ENCODE data around the gene PPP1R37.

PPP1R37 gene

DNA sequence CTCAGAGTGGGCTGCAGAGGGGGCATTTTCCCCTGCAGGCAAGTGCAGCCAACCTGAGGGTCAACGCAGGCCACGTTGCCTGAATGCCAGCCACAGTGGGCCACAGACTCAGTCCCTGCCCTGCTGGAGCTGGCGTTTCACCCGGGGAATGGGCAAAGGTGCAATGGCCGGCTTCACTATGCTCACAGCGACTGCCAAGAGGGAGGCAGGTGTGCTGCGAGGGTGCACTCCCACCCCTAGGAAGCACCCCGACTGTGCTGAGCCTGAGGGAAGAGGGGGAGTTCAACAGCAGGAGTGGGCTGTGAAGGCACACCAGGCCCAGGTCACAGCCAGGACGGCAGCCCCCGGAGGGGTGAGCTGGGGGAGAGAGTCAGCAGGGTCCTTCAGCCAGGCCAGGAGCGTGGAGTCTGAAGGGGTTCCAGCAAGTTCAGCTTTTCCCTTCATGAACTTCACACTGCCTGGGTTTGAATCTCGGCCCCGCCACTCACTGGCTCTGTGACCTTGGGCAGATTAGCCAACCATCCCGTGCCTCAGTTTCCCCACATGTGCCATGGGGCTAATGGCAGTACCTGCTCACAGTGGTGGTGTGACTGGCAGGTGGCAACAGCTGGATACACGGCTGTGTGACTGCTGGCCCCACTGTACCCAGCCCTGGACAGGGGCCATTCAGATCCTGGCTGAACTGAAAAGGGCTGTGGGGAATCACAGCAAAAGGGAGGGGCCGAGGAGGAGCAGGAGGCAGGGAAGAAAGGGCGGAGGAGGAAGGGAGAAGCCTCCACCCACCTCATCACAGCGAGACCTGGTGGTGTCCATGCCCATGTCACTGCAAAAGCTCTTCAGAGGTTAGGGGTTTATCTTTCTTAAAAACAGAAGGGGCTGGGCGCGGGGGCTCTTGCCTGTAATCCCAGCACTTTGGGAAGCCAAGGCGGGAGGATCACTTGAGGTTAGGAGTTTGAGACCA lies 77.4 kb downstream of the PPP1R37 start:
- DNase-seq (ENCODE audit: low read depth), result no peak

DNA sequence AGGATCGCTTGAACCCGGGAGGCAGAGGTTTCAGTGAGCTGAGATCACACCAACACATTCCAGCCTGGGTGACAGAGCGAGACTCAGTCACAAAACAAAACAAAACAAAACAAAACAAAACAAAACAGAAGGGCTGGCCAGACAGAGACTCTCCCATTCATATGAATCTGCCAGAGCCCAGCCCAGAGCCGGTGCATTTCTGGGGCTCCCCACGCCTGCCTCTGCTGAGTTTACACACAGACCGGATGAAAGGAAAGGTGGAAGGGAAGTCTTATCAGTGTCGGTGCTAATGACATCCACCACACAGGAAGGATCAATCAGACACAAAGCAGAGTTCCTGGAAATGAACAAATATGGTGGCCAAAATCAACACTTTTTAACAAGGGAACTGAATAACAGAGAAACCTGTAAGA lies 78.2 kb downstream of the PPP1R37 start:
- no peak for DNase-seq (ENCODE audit: low read depth)

DNA sequence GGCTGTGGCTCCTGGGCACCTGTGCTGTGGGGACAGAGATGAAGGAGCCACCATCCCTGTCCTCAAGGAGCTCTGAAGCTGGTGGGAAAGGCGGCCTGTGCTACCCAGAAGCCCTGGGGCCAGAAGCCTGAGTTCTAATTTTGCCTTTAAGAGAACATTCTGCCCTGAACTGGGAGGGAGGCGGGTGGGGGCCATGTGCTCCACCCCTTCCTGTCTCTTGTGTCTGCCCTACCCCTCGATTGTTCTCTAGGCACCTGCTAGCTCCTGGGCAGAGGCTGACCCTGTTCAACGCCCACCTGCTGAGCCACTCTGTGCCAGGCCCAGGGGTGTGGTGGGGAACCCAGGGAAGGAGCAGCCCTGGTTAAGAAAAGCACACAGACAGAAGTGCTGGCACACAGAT lies 79.2 kb downstream of the PPP1R37 start:
- no peak for DNase-seq (ENCODE audit: low read depth)

DNA sequence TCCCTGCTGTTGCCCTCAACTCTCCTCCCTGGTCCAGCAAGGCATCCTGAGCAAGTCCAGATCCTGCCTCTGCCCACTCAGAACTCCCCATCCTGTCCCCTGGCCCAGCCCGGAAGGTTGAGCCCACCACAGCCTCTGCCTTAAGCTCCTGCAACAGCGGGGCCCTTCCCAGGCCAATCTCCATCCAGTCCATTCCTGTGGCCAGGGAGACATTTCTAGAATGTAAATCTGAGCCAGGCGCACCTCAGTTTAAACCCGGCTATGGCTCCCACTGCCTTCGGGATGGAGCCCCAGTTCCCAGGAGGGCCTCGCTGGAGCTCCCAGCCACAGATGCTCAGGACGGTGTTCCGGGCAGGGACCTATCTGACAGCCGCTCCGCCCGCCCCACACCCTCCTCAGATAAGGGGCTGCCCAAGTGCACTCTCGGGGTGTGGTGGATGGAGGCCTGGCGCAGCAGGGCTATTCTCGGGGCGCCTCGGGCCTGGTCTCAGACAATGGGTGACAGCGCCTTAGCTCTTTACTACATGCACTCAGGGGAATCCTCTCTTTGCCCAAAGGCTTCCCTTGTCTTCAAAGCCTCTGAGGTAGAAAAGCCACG lies 79.7 kb downstream of the PPP1R37 start:
- no peak for DNase-seq (ENCODE audit: low read depth)

DNA sequence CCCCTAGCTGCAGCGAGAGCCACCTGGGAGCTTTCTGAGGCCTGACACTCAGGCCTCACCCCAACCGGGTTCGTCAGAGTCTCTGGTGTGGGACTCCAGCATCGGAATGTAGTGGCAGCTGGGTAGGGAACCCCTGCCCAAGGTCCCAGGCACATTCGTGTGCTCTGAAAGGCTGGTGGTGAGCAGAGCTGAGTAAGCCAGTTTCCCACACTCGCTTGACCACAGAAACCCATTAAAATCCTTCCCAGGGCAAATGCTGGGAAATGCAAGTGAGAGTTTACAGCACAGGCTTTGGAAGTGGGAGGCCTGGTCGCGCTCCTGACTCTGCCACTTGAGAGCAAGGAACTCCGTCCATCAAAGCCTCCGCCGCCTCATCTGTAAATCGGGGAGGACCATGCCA lies 80.8 kb downstream of the PPP1R37 start:
- DNase-seq (ENCODE audit: low read depth), result peak; percentile 14

DNA sequence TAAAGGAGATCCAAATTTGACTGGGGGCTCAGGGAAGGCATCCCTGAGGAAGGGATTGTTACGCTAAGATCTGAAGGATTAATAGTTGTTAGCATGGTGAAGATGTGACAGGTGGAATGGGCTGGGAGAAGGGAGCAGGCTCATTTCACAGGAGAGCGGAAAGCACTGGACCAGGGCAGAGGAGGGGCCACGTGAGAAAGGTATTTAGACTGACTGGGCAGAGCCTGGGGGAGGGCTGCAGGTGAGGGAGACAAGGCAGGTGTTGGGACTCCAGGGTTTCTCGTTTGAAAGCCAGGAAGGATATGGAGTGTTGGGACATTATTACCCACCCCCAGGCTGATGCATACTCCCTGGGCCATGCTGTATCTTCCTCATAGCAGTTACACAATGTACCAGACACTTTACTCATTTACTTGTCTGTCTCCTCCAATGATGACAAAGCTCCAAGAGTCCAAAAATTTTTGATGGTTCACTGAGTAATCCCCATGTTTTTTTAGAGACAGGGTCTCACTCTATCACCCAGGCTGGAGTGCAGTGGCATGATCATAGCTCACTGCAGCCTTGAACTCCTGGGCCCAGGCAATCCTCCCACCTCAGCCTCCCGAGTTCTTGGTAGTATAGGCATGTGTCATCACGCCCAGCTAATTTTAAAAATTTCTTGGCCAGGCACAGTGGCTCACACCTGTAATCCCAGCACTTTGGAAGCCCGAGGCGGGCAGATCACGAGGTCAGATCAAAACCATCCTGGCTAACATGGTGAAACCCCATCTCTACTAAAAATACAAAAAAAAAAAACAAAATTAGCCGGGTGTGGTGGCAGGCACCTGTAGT lies 82.8 kb downstream of the PPP1R37 start:
- DNase-seq (ENCODE audit: low read depth), result peak; percentile 26

DNA sequence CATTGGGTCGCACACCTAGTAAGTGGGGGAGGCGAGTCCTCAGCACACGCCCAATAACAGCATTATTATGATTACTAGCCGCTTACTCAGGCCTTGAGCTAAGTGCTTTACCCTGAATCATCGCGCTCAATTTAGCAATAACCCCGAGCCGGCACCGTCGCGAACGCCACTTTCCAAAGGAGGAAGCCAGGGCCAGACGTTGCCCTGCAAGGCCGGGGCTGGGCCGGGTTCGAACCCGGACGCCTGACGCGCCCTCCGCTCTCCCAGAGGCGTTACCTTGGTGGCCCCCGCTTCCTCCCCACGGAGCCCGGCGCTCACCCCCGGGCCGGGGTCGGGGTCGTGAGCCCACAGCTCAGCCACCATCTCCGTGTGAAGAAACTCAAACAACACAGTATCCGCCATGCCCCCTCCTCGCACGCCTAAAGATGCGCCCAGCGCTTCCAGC lies 84.9 kb downstream of the PPP1R37 start, which contains the start of gene TRAPPC6A:
Gene TRAPPC6A, minus strand, starts transcription at position 421 of the 445 bp plus-strand sequence. Its CDS starts 19 bp downstream, at position 402.
- DNase-seq (ENCODE audit: low read depth), result peak; percentile 82

DNA sequence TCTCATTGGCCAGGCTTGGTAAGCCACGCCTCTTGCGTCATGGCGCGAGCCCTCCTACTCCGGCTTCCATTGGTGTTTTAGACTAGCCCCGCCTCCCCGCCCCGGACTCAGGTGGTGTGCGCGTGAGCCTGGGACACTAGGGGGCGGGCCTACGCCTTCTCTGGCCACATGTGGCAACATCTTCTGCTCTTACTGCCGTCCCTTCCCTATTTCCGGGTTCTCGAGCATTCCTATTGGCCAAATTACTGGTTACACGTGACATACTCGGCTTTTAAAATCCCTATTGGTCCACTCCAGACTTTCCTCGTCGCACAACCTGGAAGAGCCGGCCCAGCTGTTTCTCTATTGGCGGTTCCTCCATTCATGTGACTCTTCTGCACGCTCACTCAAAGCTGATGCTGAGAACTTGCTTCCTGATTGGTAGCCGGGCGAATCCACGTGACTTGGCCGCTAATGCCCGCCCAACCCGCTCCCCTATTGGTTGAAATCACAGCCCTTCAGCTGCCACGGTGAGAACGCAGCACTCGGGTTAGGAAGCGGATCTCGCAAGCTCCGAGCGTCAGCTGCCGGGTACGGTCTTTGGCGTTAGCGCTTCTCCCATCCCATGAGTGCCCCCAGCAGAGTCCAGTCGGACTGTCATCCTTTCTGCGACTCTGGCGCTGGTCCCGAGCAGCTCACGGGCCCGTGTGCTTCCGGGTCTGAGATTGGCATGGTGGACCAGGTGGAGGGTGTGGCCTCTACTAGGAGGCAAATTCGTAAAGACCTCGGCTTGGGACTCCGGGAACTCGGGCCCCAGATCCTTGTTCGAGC lies 85.5 kb downstream of the PPP1R37 start, which contains the start of gene BLOC1S3:
Gene BLOC1S3, plus strand, starts transcription at position 523 of the 810 bp plus-strand sequence. CDS start 513 bp downstream, outside the sequence.
- DNase-seq (ENCODE audit: low read depth), result peak; percentile 100

DNA sequence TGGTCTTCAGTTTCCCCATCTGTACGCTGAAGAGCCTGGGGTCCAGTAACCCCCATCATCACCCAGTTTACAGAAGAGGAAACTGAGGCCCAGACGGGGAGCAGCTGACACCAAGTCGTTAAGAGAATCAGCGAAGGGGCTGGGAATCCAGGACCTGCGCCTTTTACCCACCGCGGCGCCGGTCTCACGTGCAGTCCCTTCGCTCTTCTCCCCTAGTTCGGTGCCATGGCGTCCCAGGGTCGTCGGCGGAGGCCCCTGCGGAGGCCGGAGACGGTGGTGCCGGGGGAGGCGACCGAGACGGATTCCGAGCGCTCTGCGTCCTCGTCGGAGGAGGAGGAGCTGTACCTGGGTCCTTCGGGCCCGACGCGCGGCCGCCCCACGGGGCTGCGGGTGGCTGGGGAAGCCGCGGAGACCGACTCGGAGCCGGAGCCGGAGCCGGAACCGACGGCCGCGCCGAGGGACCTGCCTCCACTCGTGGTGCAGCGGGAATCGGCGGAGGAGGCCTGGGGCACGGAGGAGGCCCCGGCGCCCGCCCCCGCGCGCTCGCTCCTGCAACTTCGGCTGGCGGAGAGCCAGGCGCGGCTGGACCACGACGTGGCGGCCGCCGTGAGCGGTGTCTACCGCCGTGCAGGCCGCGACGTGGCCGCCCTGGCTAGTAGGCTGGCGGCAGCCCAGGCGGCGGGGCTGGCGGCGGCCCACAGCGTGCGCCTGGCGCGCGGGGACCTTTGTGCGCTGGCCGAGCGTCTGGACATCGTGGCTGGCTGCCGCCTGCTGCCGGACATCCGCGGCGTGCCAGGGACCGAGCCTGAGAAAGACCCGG lies 86.3 kb downstream of the PPP1R37 start:
- peak; percentile 41 for DNase-seq (ENCODE audit: low read depth)

DNA sequence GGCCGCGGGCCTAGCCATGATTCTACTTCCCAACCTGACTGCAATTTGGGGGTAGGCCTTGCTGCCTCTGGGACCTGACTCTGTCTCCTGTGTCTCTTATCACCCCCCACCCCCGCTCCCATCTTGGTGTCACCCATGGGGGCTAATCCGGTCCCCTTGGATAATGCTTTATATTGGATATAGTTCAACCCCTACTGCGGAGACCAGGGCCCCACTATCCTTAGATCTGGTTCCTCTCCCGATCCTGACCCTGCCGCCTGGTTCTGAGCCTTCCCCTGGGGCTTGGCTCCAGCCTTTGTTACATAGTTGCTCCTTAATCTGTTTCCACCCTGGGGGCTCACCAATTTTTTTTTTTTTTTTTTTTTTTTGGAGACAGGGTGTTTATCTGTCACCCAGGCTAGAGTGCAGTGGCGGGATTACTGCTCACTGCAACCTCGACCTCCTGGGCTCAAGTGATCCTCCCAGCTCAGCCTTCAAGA lies 87.0 kb downstream of the PPP1R37 start:
- no peak for DNase-seq (ENCODE audit: low read depth)

DNA sequence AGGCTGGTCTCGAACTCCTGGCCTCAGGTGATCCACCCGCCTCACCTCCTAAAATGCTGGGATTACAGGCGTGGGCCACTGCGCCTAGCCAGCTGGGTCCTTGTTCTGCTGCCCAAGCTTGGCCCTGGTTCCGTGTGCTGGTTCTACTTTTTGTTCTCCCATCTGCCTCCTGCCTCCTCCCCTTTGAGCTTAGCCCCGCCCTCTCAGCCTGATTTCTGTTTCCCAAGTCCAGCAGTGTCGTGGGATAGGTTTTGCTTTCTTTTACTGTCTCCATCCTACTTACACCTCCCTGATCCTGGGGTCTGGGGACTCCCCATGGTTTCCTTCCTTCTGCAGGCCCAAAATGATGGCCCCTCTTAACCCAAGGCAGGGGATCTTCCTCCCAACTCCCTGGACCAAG lies 88.0 kb downstream of the PPP1R37 start:
- DNase-seq (ENCODE audit: low read depth), result no peak

DNA sequence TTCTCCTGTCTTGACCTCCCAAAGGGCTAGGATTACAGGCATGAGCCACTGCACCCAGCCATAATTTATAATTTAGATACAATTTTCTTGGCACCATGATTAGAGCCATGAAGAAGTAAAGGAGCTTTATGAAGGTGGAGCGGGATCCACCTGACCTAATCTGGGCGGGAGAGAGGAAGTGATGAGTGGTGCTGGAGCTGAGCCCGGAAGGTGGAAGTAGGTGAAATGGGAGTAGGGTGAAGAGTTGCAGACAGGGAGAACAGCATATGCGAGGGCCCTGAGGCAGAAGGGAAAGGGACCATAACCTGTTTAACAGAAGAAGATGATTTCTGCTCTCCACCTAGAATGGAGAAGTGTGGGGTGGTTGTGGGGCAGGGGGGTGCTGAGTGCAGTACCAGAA lies 89.8 kb downstream of the PPP1R37 start:
- DNase-seq (ENCODE audit: low read depth), result no peak

DNA sequence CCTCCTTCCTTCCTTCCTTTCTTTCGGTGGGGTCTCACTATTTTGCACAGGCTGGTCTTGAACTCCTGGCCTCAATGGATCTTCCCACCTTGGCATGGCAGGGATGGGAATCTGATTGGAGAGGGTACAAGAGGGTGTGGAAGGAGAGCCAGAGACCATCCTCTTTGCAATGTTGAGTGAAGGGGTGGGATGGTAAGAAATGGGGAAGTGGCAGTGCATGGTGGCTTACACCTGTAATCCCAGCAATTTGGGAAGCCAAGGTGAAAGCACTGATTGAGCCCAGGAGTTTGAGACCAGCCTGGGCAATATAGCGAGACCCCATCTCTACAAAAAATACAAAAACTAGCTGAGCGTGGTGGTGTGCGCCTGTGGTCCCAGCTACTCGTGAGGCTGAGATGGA lies 91.1 kb downstream of the PPP1R37 start:
- DNase-seq (ENCODE audit: low read depth), result no peak

DNA sequence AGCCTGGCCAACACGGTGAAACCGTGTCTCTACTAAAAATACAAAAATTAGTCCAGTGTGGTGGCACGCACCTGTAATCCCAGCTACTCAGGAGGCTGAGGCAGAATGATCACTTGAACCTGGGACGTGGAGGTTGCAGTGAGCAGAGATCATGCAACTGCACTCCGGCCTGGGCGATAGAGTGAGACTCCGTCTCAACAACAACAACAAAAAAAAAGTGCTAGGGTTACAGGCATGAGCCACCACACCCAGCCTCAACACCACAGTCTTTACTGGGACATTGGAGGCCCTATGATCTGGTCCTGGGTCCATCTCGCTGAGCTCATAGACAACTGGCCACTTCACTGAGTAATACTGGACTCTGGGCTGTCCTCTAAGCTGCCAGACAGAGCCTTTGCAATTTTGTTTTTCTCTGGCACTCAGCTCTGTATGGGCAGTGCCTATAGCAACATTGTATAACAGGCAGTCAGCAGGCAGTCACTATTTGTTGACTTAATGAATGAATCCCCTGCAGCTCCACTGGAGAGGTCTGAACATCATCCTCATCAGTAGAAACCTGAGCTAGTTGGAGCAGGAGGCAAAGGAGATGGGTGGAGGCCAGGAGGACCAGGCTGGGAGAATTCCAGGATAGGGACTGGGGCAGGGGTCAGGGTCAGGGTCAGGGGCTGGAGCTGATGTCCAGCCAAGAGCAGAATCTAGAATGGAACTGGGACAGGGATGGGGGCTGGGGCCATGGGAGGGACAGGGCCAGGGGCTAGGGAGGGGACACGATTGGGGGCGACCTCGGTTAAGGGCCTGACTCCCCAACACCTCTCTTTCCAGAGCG lies 93.7 kb downstream of the PPP1R37 start:
- DNase-seq (ENCODE audit: low read depth), result peak; percentile 9

DNA sequence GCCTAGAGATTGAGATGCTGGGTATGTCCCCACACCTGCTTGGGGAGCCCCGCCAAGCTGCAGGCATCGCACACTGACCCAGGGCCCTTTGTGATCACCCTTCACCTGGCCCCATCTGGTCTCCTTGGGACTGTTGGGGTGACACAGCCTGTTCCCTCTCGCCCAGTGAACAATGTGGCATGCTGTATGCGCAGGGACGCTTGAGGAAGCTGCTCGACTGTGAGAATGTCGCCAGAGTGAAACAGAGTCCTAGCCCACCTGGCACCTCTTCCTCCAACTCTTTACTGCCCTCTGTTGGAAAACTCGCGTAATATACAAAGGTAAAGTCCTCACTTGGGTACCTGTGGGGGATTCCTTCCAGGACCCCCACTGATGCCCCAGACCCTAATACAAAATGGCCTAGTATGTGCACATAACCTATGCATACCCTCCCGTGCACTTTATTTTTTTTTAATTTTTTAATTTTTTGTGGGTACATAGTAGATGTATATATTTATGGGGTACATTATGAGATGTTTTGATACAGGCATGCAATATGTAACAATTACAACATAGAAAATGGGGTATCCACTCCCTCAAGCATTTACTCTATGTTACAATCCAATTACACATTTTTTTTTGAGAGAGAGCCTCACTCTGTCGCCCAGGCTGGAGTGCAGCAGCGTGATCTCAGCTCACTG lies 94.6 kb downstream of the PPP1R37 start:
- DNase-seq (ENCODE audit: low read depth), result no peak

DNA sequence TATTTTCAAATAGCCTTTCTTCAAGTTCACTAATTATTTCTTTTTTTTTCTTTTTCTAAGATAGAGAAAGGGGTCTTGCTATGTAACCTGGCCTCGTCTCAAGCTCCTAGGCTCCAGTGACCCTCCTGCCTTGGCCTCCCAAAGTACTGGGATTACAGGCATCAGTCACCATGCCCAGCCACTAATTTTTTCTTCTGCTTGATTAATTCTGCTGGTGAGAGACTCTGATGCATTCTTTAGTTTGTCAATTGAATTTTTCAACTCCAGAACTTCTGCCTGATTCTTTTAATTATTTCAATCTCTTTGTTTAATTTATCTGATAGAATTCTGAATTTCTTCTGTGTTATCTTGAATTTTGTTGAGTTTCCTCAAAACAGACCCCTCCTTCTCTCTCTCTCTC lies 97.0 kb downstream of the PPP1R37 start:
- DNase-seq (ENCODE audit: low read depth), result no peak

DNA sequence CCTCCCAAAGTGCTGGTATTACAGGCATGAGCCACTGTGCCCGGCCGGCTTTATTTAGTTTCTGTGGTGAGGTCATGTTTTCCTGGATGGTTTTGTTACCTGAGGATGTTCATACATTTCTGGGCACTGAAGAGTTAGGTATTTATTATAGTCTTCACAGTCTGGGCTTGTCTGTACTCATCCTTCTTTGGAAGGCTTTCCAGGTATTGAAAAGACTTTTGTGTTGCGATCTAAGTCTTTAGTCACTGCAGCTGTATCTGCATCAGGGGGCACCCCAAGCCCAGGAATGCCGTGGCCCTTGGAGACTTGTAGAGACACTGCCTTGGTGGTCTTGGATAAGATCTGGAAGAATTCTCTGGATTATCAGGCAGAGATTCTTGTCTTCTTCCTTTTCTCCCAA lies 98.4 kb downstream of the PPP1R37 start:
- DNase-seq (ENCODE audit: low read depth), result no peak

DNA sequence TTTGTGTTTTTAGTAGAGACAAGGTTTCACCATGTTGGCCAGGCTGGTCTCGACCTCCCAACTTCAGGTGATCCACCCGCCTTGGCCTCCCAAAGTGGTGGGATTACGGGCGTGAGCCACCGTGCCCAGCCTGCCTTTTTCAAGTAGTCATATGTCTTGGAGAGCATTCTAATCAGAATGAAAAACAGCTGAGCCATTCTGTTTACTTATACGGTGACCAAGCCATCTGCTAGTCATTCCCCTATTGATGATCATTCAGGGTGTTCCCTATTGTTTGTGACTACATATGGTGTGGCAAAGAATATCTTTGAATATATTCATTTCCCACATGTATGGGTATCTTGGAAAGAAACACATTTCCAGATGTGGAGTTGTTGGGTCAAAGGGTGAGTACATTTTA lies 102.8 kb downstream of the PPP1R37 start:
- no peak for DNase-seq (ENCODE audit: low read depth)

Data from iris pigment epithelial cell (primary cell).